ENCODE data around the gene CNOT6L. TPM values are rescaled to one million over a fixed set of nuclear protein-coding genes. Genes with fewer than 3 reads are reported as not detected.
A peak's percentile ranks its signal among the peaks of the same experiment; 100 is the strongest.

CNOT6L gene
- total RNA-seq, 1 donor from 2014 or later: 35.9 TPM

- DNase-seq (ENCODE audit: low read depth, low spot score): no peak
Observed at GRCh38 chr4:77820649-77821561, 1.7 kb upstream of the CNOT6L start.

- DNase-seq (ENCODE audit: low read depth, low spot score): peak; percentile 75
Observed at GRCh38 chr4:77819843-77820648, 878 bp upstream of the CNOT6L start.

GRCh38 chr4:77819404-77819842, 255 bp upstream of the CNOT6L start:
- DNase-seq (ENCODE audit: low read depth, low spot score): no peak

GRCh38 chr4:77818073-77818601, 1.0 kb downstream of the CNOT6L start:
- peak; percentile 64 for DNase-seq (ENCODE audit: low read depth, low spot score)

GRCh38 chr4:77817304-77818072, 1.7 kb downstream of the CNOT6L start:
- DNase-seq (ENCODE audit: low read depth, low spot score): no peak

- DNase-seq (ENCODE audit: low read depth, low spot score): no peak
Observed at GRCh38 chr4:77816546-77816945, 2.6 kb downstream of the CNOT6L start.

- no peak for DNase-seq (ENCODE audit: low read depth, low spot score)
Observed at GRCh38 chr4:77815636-77816035, 3.5 kb downstream of the CNOT6L start.

- DNase-seq (ENCODE audit: low read depth, low spot score): no peak
Observed at GRCh38 chr4:77805840-77806239, 13.3 kb downstream of the CNOT6L start.

- no peak for DNase-seq (ENCODE audit: low read depth, low spot score)
Observed at GRCh38 chr4:77804471-77804870, 14.7 kb downstream of the CNOT6L start.

GRCh38 chr4:77802402-77802801, 16.8 kb downstream of the CNOT6L start:
- no peak for DNase-seq (ENCODE audit: low read depth, low spot score)

- no peak for DNase-seq (ENCODE audit: low read depth, low spot score)
Observed at GRCh38 chr4:77801260-77801608, 17.9 kb downstream of the CNOT6L start.

GRCh38 chr4:77800483-77801259, 18.5 kb downstream of the CNOT6L start:
- no peak for DNase-seq (ENCODE audit: low read depth, low spot score)

- DNase-seq (ENCODE audit: low read depth, low spot score): no peak
Observed at GRCh38 chr4:77800077-77800476, 19.1 kb downstream of the CNOT6L start.

- no peak for DNase-seq (ENCODE audit: low read depth, low spot score)
Observed at GRCh38 chr4:77798385-77798784, 20.8 kb downstream of the CNOT6L start.

GRCh38 chr4:77797239-77797638, 21.9 kb downstream of the CNOT6L start:
- DNase-seq (ENCODE audit: low read depth, low spot score): no peak

- DNase-seq (ENCODE audit: low read depth, low spot score): no peak
Observed at GRCh38 chr4:77795326-77795725, 23.8 kb downstream of the CNOT6L start.

GRCh38 chr4:77790146-77790545, 29.0 kb downstream of the CNOT6L start:
- no peak for DNase-seq (ENCODE audit: low read depth, low spot score)

- no peak for DNase-seq (ENCODE audit: low read depth, low spot score)
Observed at GRCh38 chr4:77788990-77789389, 30.2 kb downstream of the CNOT6L start.

GRCh38 chr4:77787969-77788368, 31.2 kb downstream of the CNOT6L start:
- no peak for DNase-seq (ENCODE audit: low read depth, low spot score)

GRCh38 chr4:77785669-77786068, 33.5 kb downstream of the CNOT6L start:
- no peak for DNase-seq (ENCODE audit: low read depth, low spot score)

- no peak for DNase-seq (ENCODE audit: low read depth, low spot score)
Observed at GRCh38 chr4:77783895-77784294, 35.3 kb downstream of the CNOT6L start.

All from pulmonary artery endothelial cell (primary cell).